ENCODE results near the gene TSHZ1. TPM values are rescaled to one million over a fixed set of nuclear protein-coding genes. Genes with fewer than 3 reads are reported as not detected.

The TSHZ1 gene
- total RNA-seq, 1 donor = 13.4 TPM

DNA sequence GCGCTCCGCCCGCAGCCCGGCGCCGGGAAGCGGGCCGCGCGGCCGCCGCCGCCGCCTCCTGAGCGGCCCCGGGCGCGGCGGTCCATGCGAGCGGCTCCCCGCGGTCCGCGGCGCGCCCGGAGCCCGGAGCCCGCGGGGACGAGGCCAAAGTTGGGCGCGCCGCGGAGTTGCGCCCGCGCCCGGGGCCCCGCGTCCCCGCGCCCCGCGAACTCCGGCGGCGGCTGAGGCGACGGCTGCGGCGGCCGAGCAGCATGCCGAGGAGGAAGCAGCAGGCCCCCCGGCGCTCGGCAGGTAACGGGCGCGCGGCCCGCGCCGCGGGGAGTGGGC lies 992 bp downstream of the TSHZ1 start:
- H3K4me3 ChIP-seq (ENCODE audit: low read depth, low read length) = peak overlapping the region; percentile 92
- DNase-seq (ENCODE audit: low read depth) = no peak
- TF ChIP-seq, protein P1, sequence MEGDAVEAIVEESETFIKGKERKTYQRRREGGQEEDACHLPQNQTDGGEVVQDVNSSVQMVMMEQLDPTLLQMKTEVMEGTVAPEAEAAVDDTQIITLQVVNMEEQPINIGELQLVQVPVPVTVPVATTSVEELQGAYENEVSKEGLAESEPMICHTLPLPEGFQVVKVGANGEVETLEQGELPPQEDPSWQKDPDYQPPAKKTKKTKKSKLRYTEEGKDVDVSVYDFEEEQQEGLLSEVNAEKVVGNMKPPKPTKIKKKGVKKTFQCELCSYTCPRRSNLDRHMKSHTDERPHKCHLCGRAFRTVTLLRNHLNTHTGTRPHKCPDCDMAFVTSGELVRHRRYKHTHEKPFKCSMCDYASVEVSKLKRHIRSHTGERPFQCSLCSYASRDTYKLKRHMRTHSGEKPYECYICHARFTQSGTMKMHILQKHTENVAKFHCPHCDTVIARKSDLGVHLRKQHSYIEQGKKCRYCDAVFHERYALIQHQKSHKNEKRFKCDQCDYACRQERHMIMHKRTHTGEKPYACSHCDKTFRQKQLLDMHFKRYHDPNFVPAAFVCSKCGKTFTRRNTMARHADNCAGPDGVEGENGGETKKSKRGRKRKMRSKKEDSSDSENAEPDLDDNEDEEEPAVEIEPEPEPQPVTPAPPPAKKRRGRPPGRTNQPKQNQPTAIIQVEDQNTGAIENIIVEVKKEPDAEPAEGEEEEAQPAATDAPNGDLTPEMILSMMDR (IDR thresholded peaks at IDR 0.05; ENCODE audit: insufficient read depth, low read depth, low read length) = no peak

DNA sequence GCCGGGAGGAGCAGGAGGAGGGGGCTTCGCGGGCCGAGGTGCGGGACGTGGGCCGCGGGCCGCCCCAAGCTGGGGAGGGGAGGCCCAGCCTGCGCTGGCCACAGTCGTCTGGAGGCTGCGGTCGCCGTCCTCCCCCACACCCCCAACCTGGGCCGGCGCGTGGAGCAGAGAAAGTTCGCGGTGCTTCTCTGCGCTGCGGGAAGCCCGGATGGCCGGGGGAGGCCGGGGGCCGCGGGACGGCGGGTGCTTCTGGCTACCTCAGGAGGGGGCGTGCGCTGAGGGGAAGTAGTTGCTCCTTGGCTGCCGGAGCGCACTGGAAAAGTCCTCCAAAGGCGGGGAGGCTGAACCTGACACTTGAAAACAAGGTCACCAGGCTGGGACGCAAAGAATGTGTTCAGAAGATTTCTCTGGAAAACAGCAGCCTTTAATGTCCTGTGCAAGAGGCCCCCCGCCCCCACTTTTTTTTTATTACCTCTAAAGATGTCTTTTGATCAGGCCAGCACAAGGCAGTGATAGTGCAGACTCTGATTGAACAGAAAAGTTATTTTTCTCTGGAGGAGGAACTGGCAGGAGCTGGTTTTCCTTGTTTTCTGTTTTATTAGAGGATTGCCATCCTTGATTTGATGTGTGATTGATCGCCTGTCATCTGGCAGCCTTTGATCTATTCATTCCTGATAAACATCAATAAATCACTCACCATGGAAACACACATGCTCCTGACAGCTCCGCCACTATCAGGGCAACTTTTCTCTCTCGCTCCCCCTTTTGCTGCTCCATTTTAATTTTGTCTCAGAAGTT lies 1.6 kb downstream of the TSHZ1 start:
- TF ChIP-seq, protein P1 (IDR thresholded peaks at IDR 0.05; ENCODE audit: insufficient read depth, low read depth, low read length) = no peak
- peak; percentile 62 for DNase-seq (ENCODE audit: low read depth)
- H3K4me3 ChIP-seq (ENCODE audit: low read depth, low read length) = peak overlapping the region; percentile 92

DNA sequence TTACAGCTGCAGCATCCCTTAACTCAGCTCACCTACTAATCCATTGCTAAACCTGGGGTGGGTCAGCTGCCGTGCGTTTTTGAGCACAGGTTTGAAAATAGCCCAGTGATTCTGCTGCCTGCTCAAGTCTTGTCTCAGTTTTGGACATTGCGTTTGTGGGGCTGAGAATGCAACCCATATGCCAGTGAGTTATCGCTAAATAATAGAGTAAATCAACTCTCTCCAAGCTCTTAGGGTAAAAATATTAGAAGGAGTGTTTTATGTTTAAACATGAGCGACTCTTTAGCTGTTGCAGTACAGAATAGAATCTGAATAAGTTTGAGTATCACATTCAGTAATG lies 2.1 kb downstream of the TSHZ1 start:
- no peak for DNase-seq (ENCODE audit: low read depth)
- TF ChIP-seq, protein P1 (IDR thresholded peaks at IDR 0.05; ENCODE audit: insufficient read depth, low read depth, low read length) = no peak

DNA sequence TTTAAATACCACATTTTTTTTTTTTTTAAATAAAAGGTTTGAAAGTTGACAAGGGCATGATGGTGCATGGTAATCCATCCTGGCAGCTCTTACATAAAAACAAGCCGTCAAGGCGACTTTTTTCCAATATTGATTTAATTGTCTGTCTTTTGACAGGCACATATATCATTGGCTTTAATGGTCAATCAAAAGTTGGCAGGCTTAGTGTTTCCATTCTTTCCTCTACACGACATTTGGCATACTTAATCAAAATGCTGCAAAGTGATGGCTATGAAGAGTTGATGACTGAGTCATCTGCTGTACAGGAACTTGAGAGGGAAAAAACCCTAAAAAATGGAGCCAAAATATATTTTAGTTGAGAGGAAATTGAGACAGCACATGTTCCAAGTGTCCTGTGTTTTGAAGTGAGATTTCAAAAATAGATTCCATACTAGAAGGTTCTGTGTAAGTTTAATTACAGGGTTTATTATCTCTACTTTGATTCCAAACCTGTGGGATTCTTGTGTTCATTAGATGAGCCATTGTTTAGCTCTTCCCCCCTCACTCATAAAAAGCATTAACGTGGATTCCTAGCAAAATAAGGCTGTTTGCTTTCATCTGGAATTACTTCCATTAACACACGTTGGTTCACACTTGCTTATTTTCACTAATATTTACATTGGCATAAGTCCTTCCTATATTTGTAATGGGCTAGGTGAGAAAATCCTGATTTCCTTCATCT lies 3.2 kb downstream of the TSHZ1 start:
- H3K4me3 ChIP-seq (ENCODE audit: low read depth, low read length) = peak overlapping the region; percentile 92
- DNase-seq (ENCODE audit: low read depth) = peak; percentile 59
- TF ChIP-seq, protein P1 (IDR thresholded peaks at IDR 0.05; ENCODE audit: insufficient read depth, low read depth, low read length) = no peak

More for the DNA sequence above, 2.1 kb downstream of the TSHZ1 start:
- H3K4me3 ChIP-seq (ENCODE audit: low read depth, low read length) = peak overlapping the region; percentile 92

DNA sequence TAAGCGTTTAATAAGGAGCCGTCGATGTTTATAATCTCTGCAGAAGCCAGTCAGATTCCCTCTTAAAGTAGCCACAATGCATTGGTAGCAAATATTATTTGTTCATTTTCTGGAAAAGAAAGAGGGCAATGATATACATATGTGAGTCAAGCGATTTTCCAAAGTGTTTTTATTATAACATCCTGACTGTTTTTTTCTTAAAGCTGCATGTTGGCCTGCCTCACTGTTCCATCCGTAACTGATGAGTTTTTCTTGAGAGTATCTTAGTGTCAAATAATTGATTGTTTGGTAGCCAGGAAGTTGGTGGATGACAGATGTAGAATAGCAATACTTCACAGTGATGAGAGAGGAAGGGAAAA lies 3.7 kb downstream of the TSHZ1 start:
- no peak for DNase-seq (ENCODE audit: low read depth)
- peak overlapping the region; percentile 0 for H3K4me3 ChIP-seq (ENCODE audit: low read depth, low read length)
- TF ChIP-seq, protein P1 (IDR thresholded peaks at IDR 0.05; ENCODE audit: insufficient read depth, low read depth, low read length) = no peak

DNA sequence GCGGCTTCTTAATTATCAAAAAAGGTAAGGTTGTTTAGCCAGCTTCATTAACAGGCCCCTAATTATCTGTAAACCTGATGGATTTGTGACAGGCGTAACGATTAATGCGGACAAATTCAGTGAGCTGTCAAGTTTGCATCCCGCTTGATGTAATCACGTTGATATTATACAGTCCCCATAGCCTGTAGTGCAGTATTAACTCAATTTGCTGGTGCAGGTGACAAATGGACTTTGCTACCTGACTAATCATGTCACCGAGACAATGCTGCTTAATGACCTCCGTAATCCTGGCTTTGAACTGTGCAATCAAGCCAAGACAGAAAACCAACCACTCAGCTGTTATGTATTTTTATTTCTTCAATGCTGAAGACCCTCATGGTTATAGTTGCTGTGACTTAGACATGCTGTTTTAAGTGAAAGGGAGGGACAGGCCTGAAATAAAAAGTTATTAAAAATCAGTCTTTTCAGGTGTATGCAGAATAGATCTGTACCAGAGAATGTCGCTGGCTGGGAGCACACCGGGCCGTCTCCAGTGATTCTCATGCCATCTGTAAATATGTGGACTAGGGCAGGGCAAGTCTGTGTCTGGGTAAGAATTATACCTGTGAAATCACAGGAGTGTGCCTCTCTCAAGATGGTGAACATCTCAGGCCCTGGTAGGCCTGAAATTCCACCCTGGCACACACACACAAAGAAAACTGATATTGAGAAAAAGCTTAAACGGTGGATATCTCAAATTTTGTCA lies 4.3 kb downstream of the TSHZ1 start:
- TF ChIP-seq, protein P1 (IDR thresholded peaks at IDR 0.05; ENCODE audit: insufficient read depth, low read depth, low read length) = no peak
- DNase-seq (ENCODE audit: low read depth) = no peak
- no peak overlapping the region for H3K4me3 ChIP-seq (ENCODE audit: low read depth, low read length)

All from fibroblast of villous mesenchyme (primary cell).